Type B pancreatic cell (in vitro differentiated cells): ENCODE data around the gene TGIF1. TPM values are rescaled to one million over a fixed set of nuclear protein-coding genes. Genes with fewer than 3 reads are reported as not detected.

ENCODE experiments used
- DNase-seq: peaks from one replicate; pipeline ENCODE4 v3.0.0; 2021; ENCODE audit warnings: mixed read lengths; ENCODE audit not compliant: unreplicated experiment; ENCODE audit errors: extremely low spot score
- H3K27ac Mint-ChIP-seq: 2 replicates; pipeline ENCODE4 v1.8.0; 2021; ENCODE audit warnings: mild to moderate bottlenecking, mixed read lengths
- H3K27me3 Mint-ChIP-seq: 2 replicates; pipeline ENCODE4 v1.8.0; 2021; ENCODE audit warnings: mixed read lengths
- H3K36me3 Mint-ChIP-seq: 2 replicates; pipeline ENCODE4 v1.8.0; 2021; ENCODE audit warnings: mixed read lengths
- H3K4me1 Mint-ChIP-seq: one replicate; pipeline ENCODE4 v1.8.0; 2021; ENCODE audit warnings: mixed read lengths; ENCODE audit not compliant: unreplicated experiment
- H3K4me3 Mint-ChIP-seq: 2 replicates; pipeline ENCODE4 v1.8.0; 2021; ENCODE audit warnings: mild to moderate bottlenecking, mixed read lengths
- H3K9me3 Mint-ChIP-seq: 2 replicates; pipeline ENCODE4 v1.8.0; 2021; ENCODE audit warnings: mixed read lengths
- CTCF ChIP-seq: fragments of 200-600 bp; sonication (generic); conservative IDR thresholded peaks from 2 replicates; pipeline ENCODE4 v1.5.0; 2021; ENCODE audit warnings: antibody characterized with exemption, mild to moderate bottlenecking
- total RNA-seq: library from RNA; stranded (reverse); gene quantifications from 2 replicates; pipeline ENCODE4 v1.2.1, GENCODE V29; 2021; ENCODE audit warnings: low replicate concordance

TGIF1 gene
- total RNA-seq, 1 donor from 2014 or later = 80.7 TPM

GRCh38 chr18:3485153-3486149 is 35.5 kb downstream of the TGIF1 start:
- H3K4me3 Mint-ChIP-seq = no peak overlapping the region
- H3K27me3 Mint-ChIP-seq = peaks cover 6% of the 10 kb centered on the region
- no peak overlapping the region for H3K27ac Mint-ChIP-seq
- no peak for TF ChIP-seq CTCF
- peaks cover 4% of the 10 kb centered on the region for H3K9me3 Mint-ChIP-seq
- peaks cover 3% of the 10 kb centered on the region for H3K4me1 Mint-ChIP-seq
- DNase-seq = no peak
- H3K36me3 Mint-ChIP-seq = no peaks in the 10 kb centered on the region

GRCh38 chr18:3486512-3486911 is 36.5 kb downstream of the TGIF1 start:
- Mint-ChIP-seq H3K36me3 (no peaks in the 10 kb centered on the region), H3K9me3 (peaks cover 4% of the 10 kb centered on the region), H3K4me3 (no peak overlapping the region), H3K27me3 (peaks cover 6% of the 10 kb centered on the region), H3K4me1 (peaks cover 3% of the 10 kb centered on the region), H3K27ac (no peak overlapping the region)
- no peak for TF ChIP-seq CTCF
- DNase-seq = no peak

- Mint-ChIP-seq H3K4me3 (no peak overlapping the region), H3K36me3 (no peaks in the 10 kb centered on the region), H3K27me3 (peaks cover 12% of the 10 kb centered on the region), H3K9me3 (peaks cover 4% of the 10 kb centered on the region), H3K4me1 (peaks cover 3% of the 10 kb centered on the region), H3K27ac (no peak overlapping the region)
- DNase-seq = no peak
- TF ChIP-seq CTCF = no peak
Observed at GRCh38 chr18:3489462-3489861, 39.5 kb downstream of the TGIF1 start.

GRCh38 chr18:3491981-3492555 is 42.1 kb downstream of the TGIF1 start:
- no peak overlapping the region for H3K4me3 Mint-ChIP-seq
- peaks cover 14% of the 10 kb centered on the region for H3K27me3 Mint-ChIP-seq
- H3K4me1 Mint-ChIP-seq = no peaks in the 10 kb centered on the region
- DNase-seq = no peak
- H3K27ac Mint-ChIP-seq = no peak overlapping the region
- TF ChIP-seq CTCF = no peak
- no peaks in the 10 kb centered on the region for H3K36me3 Mint-ChIP-seq
- H3K9me3 Mint-ChIP-seq = peaks cover 4% of the 10 kb centered on the region

- Mint-ChIP-seq H3K27me3 (peaks cover 18% of the 10 kb centered on the region), H3K36me3 (no peaks in the 10 kb centered on the region), H3K4me3 (no peak overlapping the region), H3K9me3 (peaks cover 4% of the 10 kb centered on the region), H3K4me1 (no peaks in the 10 kb centered on the region), H3K27ac (no peak overlapping the region)
- TF ChIP-seq CTCF = no peak
- no peak for DNase-seq
Observed at GRCh38 chr18:3492721-3493120, 42.7 kb downstream of the TGIF1 start.
